HG03175 (cell line): ENCODE results near the gene LMX1A.

Source experiments
- ATAC-seq: cut with Tn5 transposase; IDR thresholded peaks from one replicate; pipeline ENCODE4 v1.9.1; 2021; ENCODE audit warnings: mild to moderate bottlenecking, moderate library complexity; ENCODE audit not compliant: unreplicated experiment

Gene LMX1A

GRCh38 chr1:165169729-165170128 is 186.8 kb downstream of the LMX1A start:
- no peak for ATAC-seq

DNA sequence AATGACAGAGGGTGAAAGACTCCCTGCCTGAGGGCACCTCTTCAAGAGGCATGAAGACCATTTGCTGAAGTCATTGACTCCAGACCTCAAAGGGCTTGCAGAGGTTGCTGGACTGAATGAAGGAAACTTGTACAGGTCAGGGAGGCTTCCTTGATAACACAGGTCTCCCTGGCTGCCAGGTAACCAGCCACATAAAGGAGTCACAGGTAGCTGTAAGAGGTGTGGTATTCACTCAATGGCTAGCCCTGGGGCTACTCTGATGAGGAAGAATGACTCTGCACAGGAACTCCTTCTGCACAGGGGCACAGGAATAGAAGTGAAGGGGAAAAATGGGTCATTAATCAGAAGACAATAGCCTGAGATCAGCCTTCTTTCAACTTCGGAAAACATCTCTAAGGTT is 187.5 kb downstream of the LMX1A start:
- ATAC-seq = no peak

DNA sequence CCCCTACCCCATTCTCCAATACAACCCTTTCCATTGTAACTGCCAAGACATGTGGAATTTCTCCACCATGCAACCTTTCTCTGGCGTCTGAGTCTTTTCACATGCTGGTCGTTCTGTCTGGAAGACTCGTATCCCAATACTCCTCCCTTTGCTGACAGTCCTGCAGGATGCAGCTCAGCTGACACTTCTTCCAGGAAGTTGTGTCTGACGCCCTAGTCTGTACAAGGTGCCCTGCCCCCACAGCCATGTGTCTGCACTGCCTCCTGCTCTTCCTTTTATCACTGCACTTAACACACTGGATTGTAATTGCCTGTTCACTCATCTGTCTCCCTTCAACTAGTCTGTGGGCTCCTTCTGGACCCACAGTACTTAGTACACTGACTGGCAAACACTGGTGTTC is 188.0 kb downstream of the LMX1A start:
- ATAC-seq = no peak

- ATAC-seq = no peak
Observed at GRCh38 chr1:165162671-165163241, 193.8 kb downstream of the LMX1A start.

DNA sequence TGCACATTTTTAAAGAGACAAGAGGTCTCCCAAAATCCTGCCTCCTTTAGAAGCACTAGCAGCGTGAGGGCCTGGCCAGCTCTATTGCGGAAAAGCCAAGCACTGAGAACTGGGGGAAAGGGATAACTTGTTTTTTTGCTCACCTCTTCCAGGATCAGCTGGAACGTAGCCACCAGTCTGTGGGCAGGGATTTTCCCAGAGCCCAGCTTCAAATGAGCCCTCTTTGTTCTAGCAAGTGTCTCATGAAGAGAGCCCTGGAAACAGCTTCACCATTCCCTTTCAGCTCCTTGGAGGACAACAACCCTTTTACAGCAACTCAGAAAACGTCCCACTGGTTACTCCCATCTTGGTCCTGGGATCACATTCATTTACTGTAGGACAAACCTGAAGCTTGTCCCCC is 195.4 kb downstream of the LMX1A start:
- no peak for ATAC-seq

GRCh38 chr1:165153182-165153581 is 203.3 kb downstream of the LMX1A start:
- ATAC-seq = no peak

DNA sequence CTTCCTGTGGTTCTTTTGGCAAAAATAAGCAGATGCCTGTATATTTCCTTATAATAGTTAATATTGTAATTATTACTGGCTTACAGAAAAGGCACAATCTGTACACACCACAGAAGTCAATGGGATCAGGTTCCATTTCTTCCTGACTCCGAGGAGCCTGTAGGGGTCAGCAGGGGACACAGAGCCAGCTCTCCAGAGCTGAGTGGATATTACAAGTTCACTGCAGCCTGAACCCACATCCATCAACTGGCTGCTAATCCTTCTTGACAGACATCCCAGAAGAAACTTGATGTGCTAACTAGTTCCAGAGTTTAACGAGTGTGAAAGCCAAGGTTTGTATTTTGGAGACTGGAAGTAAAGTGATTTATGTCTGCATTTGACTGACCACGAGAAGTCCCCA is 203.8 kb downstream of the LMX1A start:
- ATAC-seq = no peak

DNA sequence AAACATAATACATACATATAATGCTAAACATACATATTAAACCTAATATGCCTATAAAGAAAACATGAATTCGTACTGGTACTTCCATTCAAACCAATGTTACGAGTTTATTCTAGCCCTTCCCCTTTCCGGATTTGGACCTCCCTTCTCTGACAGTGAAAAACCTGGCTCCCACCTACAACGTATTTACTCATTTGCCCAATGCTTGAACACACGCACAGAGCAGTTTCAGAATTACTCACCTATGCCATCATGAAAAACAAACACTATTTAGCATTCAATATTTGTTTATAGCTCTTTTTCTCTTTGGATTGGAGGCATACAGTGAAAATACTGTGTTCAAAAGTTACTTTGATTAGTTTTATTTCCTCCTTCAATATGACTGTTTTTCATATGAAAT is 204.4 kb downstream of the LMX1A start:
- ATAC-seq = no peak
